ENCODE measurements around the gene FBXO30.

FBXO30 gene

DNA sequence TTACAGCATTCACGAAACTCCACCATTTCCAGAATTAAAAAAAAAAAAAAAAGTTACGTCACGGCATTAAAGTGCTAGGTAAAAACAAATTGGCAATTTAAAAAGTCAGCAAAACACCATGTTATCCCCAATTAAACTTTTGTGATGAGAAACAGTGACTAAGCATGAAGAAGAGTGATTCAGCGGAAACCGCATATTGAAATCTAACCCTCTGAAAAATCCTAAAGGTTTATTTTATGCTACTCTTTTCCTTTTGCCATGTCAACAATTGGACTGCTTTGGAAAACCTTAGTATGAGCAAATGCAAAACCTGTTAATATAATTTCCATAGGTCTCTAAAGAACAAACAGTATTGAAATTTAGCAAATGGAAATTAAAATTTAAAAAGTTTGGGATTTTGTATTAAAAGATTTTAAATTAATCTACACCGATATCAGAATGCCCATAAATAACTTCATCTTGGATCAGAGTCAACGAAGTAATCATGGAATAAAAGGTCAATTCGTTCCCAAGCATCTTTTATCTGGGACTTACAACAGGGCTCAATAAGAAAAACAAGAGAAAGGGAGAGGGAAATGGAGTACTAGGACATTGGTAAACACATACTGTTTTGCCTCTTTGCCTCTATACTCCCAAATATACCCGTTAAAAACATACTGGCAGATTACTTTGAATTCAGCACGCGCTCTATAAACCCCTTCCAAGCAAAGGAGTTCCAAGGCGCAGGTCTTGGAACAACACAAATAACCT lies 1.1 kb downstream of the FBXO30 start:
- peak; percentile 71 for DNase-seq (ENCODE audit: low read depth)

DNA sequence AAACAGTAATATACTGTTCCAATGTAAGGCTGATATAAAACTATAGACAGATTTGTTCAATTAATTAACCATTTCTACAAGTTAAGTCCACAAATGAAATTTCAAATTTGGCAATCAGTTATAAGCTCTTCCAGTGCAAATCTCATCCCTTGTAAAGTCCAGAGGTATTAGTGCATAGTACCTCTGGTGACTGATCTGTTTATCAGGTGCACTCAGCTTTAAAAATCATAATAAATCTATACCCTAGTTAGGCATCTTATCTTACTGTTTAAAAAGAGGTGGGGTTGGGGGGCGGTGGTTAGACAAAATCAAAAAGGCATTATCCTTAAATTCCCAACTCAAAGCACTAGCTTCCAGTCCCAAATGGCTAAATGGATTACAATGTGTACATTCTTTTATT lies 2.9 kb downstream of the FBXO30 start:
- H3K4me3 ChIP-seq (ENCODE audit: low read depth, low read length), result no peak overlapping the region
- DNase-seq (ENCODE audit: low read depth), result no peak
- TF ChIP-seq POLR2A (IDR thresholded peaks at IDR 0.05; ENCODE audit: extremely low read depth, insufficient read length), result no peak
- no peak for TF ChIP-seq MYC (IDR thresholded peaks at IDR 0.05; ENCODE audit: low read depth, low read length)
- TF ChIP-seq, protein P1, sequence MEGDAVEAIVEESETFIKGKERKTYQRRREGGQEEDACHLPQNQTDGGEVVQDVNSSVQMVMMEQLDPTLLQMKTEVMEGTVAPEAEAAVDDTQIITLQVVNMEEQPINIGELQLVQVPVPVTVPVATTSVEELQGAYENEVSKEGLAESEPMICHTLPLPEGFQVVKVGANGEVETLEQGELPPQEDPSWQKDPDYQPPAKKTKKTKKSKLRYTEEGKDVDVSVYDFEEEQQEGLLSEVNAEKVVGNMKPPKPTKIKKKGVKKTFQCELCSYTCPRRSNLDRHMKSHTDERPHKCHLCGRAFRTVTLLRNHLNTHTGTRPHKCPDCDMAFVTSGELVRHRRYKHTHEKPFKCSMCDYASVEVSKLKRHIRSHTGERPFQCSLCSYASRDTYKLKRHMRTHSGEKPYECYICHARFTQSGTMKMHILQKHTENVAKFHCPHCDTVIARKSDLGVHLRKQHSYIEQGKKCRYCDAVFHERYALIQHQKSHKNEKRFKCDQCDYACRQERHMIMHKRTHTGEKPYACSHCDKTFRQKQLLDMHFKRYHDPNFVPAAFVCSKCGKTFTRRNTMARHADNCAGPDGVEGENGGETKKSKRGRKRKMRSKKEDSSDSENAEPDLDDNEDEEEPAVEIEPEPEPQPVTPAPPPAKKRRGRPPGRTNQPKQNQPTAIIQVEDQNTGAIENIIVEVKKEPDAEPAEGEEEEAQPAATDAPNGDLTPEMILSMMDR (IDR thresholded peaks at IDR 0.05; ENCODE audit: low read depth, low read length), result no peak

More for the DNA sequence above, 1.1 kb downstream of the FBXO30 start:
- TF ChIP-seq MYC (IDR thresholded peaks at IDR 0.05; ENCODE audit: low read depth, low read length) (no peak; the same call in 1 of the 2 replicates), POLR2A (IDR thresholded peaks at IDR 0.05; ENCODE audit: extremely low read depth, insufficient read length) (no peak)
- TF ChIP-seq, protein P1 (IDR thresholded peaks at IDR 0.05; ENCODE audit: low read depth, low read length), result no peak
- TF ChIP-seq, protein P2, sequence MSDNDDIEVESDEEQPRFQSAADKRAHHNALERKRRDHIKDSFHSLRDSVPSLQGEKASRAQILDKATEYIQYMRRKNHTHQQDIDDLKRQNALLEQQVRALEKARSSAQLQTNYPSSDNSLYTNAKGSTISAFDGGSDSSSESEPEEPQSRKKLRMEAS (IDR thresholded peaks at IDR 0.05; ENCODE audit: low read depth, low read length), result no peak
- peak overlapping the region; percentile 88 for H3K4me3 ChIP-seq (ENCODE audit: low read depth, low read length)

DNA sequence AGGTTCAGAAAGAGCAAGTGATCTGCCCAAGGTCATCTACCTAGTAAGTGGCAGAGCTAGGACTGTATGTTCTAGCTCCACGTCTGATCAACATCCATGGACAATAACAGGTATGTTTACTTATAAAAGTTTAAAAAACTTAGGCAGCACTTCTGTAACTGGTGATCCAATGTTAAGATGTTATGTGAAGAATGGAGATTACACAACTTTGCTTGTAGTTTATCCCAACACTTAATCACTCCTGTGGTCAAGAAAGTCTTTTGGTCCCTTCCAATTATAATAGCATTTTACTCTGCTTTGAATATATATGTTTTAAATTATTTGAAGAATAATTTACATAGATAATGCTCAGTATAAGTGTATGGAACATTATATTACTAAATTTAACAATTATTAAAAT lies 4.8 kb downstream of the FBXO30 start:
- DNase-seq (ENCODE audit: low read depth), result no peak
- TF ChIP-seq POLR2A (IDR thresholded peaks at IDR 0.05; ENCODE audit: extremely low read depth, insufficient read length) (no peak), MYC (IDR thresholded peaks at IDR 0.05; ENCODE audit: low read depth, low read length) (no peak)
- TF ChIP-seq, protein P1 (IDR thresholded peaks at IDR 0.05; ENCODE audit: low read depth, low read length), result no peak
- TF ChIP-seq, protein P2 (IDR thresholded peaks at IDR 0.05; ENCODE audit: low read depth, low read length), result no peak
- no peak overlapping the region for H3K4me3 ChIP-seq (ENCODE audit: low read depth, low read length)

DNA sequence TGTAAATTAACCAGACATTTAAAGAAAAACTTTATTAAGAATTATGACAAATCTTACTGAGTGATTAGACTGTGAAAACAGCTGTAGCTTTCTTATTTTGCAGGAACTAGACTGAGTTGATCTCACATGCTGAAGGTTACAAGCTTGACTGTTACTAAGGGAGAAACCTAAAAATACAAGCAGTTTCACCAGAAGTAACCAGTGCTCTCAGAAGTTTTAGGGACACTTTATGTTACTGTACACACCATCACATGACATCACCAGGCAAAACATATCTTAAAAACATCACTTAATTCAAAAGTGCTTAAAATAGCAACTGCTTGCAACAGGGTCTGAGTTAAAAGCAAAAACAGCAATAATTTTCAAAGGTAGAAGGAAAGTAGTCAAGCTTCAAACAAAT lies 5.4 kb downstream of the FBXO30 start:
- no peak for TF ChIP-seq POLR2A (IDR thresholded peaks at IDR 0.05; ENCODE audit: extremely low read depth, insufficient read length)
- TF ChIP-seq, protein P2 (IDR thresholded peaks at IDR 0.05; ENCODE audit: low read depth, low read length), result no peak
- TF ChIP-seq MYC (IDR thresholded peaks at IDR 0.05; ENCODE audit: low read depth, low read length), result no peak
- TF ChIP-seq, protein P1 (IDR thresholded peaks at IDR 0.05; ENCODE audit: low read depth, low read length), result no peak
- DNase-seq (ENCODE audit: low read depth), result no peak
- H3K4me3 ChIP-seq (ENCODE audit: low read depth, low read length), result no peak overlapping the region

DNA sequence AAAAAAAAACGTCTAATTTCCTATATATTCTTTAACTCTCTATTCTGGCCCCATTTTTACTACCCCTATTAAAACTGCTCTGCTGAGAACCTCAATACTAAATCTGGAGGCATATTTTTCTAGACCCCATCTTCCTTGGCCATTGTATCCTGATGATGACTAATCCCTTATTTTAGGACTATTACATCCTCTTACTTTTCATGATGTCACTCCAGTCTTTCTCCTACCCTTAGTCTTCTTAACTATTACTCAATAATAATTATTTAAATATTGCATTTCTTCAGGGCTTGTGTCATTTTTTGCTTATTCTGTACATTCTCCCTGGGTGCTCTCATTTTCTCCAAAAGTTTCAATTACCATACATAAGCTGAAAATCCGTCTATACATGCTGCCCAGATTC lies 6.4 kb downstream of the FBXO30 start:
- DNase-seq (ENCODE audit: low read depth), result no peak
- no peak overlapping the region for H3K4me3 ChIP-seq (ENCODE audit: low read depth, low read length)
- TF ChIP-seq, protein P2 (IDR thresholded peaks at IDR 0.05; ENCODE audit: low read depth, low read length), result no peak
- TF ChIP-seq POLR2A (IDR thresholded peaks at IDR 0.05; ENCODE audit: extremely low read depth, insufficient read length) (no peak), MYC (IDR thresholded peaks at IDR 0.05; ENCODE audit: low read depth, low read length) (no peak)
- TF ChIP-seq, protein P1 (IDR thresholded peaks at IDR 0.05; ENCODE audit: low read depth, low read length), result no peak

Data from NB4 (cell line).